Prostate gland (tissue), 2 donors: ENCODE results near the gene ACOT11.

ENCODE experiments used
- CTCF ChIP-seq, 4 experiments: fragments of 200-600 bp in 2 of 4; fragments of 450-650 bp in 2 of 4; sonication (generic) in 2 of 4; IDR thresholded peaks; 1 replicate in 3 of 4; 2 replicates in 1 of 4; pipeline ENCODE4 v1.5.1; 2016 to 2019; ENCODE audit warnings: antibody characterized with exemption in 4 of 4, mild to moderate bottlenecking in 2 of 4, moderate library complexity in 2 of 4
- POLR2A ChIP-seq: fragments of 450-650 bp; IDR thresholded peaks from one replicate; pipeline ENCODE4 v1.6.1; 2016; ENCODE audit warnings: antibody characterized with exemption, mild to moderate bottlenecking
- POLR2AphosphoS5 ChIP-seq: sonication (generic); formaldehyde crosslinking; IDR thresholded peaks from one replicate; pipeline ENCODE4 v1.6.1; 2017; ENCODE audit warnings: antibody characterized with exemption

DNA sequence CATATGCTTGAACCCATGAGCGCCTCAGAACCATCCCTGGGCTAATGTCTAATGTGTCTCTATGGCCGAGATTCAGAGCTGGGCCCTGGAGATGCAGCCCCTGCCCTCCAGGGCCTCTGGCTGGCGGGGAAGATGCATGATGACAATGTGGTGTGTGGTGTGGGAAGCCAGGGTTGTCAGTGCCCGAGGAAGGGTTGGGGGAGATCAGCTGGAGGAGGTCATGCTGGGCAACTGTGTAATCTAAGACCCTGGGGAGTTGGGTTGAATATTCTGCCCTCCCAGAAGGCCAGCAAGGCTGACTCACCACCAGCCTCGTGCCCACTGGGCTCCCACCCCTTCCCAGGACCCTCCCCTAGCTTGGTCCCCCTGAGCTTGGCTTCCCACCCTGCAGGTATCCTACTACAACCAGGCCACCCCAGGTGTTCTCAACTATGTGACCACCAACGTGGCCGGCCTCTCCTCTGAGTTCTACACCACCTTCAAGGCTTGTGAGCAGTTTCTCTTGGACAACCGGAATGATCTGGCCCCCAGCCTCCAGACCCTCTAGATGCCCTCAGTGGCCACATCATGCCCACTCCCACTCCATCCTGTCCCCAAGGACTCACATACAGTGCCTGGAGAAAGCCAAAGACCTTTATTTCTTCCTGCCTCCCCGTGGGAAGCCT, 60.7 kb downstream of the ACOT11 start:
- TF ChIP-seq CTCF (IDR thresholded peaks at IDR 0.05) (no peak), POLR2A (no peak), POLR2AphosphoS5 (no peak)
